ENCODE data around the gene PGAM5.

DNA sequence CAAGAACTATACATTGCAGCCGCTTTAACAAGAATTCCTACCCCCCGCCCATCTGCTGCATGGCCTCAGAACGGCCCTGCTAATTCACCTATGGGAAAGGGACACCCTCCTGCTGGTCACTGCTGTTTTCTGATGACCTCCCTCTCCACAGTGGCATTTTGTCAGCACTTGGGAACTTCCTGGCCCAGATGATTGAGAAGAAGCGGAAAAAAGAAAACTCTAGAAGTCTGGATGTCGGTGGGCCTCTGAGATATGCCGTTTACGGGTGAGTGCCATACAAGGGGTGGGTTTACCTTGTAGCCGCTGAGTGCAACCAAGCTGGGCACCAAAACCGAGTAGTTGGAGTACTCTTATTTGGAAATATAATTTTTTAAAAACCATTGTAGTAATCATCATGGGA is 20.5 kb upstream of the PGAM5 start:
- TF ChIP-seq EZH2phosphoT487 (IDR thresholded peaks at IDR 0.05; ENCODE audit: low read depth, severe bottlenecking, unreplicated experiment), result no peak
- TF ChIP-seq, protein P1, sequence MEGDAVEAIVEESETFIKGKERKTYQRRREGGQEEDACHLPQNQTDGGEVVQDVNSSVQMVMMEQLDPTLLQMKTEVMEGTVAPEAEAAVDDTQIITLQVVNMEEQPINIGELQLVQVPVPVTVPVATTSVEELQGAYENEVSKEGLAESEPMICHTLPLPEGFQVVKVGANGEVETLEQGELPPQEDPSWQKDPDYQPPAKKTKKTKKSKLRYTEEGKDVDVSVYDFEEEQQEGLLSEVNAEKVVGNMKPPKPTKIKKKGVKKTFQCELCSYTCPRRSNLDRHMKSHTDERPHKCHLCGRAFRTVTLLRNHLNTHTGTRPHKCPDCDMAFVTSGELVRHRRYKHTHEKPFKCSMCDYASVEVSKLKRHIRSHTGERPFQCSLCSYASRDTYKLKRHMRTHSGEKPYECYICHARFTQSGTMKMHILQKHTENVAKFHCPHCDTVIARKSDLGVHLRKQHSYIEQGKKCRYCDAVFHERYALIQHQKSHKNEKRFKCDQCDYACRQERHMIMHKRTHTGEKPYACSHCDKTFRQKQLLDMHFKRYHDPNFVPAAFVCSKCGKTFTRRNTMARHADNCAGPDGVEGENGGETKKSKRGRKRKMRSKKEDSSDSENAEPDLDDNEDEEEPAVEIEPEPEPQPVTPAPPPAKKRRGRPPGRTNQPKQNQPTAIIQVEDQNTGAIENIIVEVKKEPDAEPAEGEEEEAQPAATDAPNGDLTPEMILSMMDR (IDR thresholded peaks at IDR 0.05; ENCODE audit: poor library complexity), result no peak
